OCI-LY7 (cell line): ENCODE measurements around the gene UPK3BL1. TPM values are rescaled to one million over a fixed set of nuclear protein-coding genes. Genes with fewer than 3 reads are reported as not detected.
"Not testable (repeated sequence)": the region's sequence is repeated elsewhere in the genome, so short reads cannot be mapped to it uniquely, and the experiment has no call there.

Experiments used
- BruUV-seq: library from RNA; stranded (reverse); fragments of 400-500 nt; replicated peaks from 2 replicates; lab custom pipeline; 2021; lab: Mats Ljungman, UMichigan
- CTCF ChIA-PET: fragments of 300-600 bp; sonication (Branson Sonifier 250); formaldehyde crosslinking; loops from one replicate; lab custom pipeline; 2022; ENCODE audit warnings: antibody characterized with exemption; ENCODE audit not compliant: unreplicated experiment; lab: Charles Lee
- POLR2A ChIA-PET: fragments of 300-600 bp; sonication (Branson Sonifier 250); formaldehyde crosslinking; loops from one replicate; lab custom pipeline; 2022; ENCODE audit warnings: antibody characterized with exemption; lab: Charles Lee
- DNase-seq: peaks from one replicate; pipeline ENCODE4 v3.0.0-alpha.2; 2015; ENCODE audit warnings: low spot score
- H2AFZ ChIP-seq: fragments of 200-600 bp; sonication (generic), shearing (Covaris generic); 2 replicates; pipeline ENCODE4 v1.6.1; 2014; ENCODE audit warnings: mild to moderate bottlenecking, antibody characterized with exemption, low read length, moderate library complexity
- H3K27ac ChIP-seq: fragments of 200-600 bp; sonication (generic); 2 replicates; pipeline ENCODE4 v1.5.1; 2014; ENCODE audit warnings: mixed run types, low read depth, mild to moderate bottlenecking, moderate library complexity, low read length, inconsistent platforms; ENCODE audit not compliant: poor library complexity, severe bottlenecking
- H3K36me3 ChIP-seq: fragments of 200-600 bp; sonication (generic); 2 replicates; pipeline ENCODE4 v1.6.1; 2014; ENCODE audit warnings: mild to moderate bottlenecking, antibody characterized with exemption, low read length, moderate library complexity, mixed read lengths; ENCODE audit not compliant: insufficient read depth
- H3K4me1 ChIP-seq: fragments of 200-600 bp; sonication (generic); 2 replicates; pipeline ENCODE4 v1.5.1; 2014; ENCODE audit warnings: mild to moderate bottlenecking, low read length; ENCODE audit not compliant: insufficient read depth, poor library complexity, severe bottlenecking
- H3K4me2 ChIP-seq: fragments of 200-600 bp; sonication (generic); 2 replicates; pipeline ENCODE4 v1.6.1; 2014; ENCODE audit warnings: mild to moderate bottlenecking, low read length
- H3K4me3 ChIP-seq: fragments of 200-600 bp; sonication (generic); 2 replicates; pipeline ENCODE4 v1.5.1; 2014; ENCODE audit warnings: mild to moderate bottlenecking, low read depth, low read length; ENCODE audit not compliant: poor library complexity, severe bottlenecking
- H3K79me2 ChIP-seq: fragments of 200-600 bp; sonication (generic); 2 replicates; pipeline ENCODE4 v1.6.1; 2016; ENCODE audit warnings: low read depth, mild to moderate bottlenecking, low read length, moderate library complexity, mixed read lengths; ENCODE audit not compliant: insufficient read depth
- H3K9me2 ChIP-seq: fragments of 200-600 bp; sonication (generic); 2 replicates; pipeline ENCODE4 v1.6.1; 2016; ENCODE audit warnings: mild to moderate bottlenecking, low read length, mixed read lengths; ENCODE audit not compliant: insufficient read depth
- H3K9me3 ChIP-seq: fragments of 200-600 bp; sonication (generic); 2 replicates; pipeline ENCODE4 v1.6.1; 2014; ENCODE audit warnings: mild to moderate bottlenecking, mixed run types, low read length, mixed read lengths
- H4K20me1 ChIP-seq: fragments of 200-600 bp; sonication (generic); 2 replicates; pipeline ENCODE4 v1.6.1; 2014; ENCODE audit warnings: mild to moderate bottlenecking, antibody characterized with exemption, low read length, moderate library complexity, mixed read lengths; ENCODE audit not compliant: insufficient read depth
- intact Hi-C: fragments of 100-400 bp; cut with micrococcal nuclease; formaldehyde crosslinking; loops from one replicate; pipeline ENCODE4 v1.10.0; 2022; ENCODE audit not compliant: unreplicated experiment
- total RNA-seq, 2 experiments: library from RNA; depleted of rRNA in 1 of 2; stranded (reverse); fragments of >200 nt in 1 of 2; shearing (Covaris generic) in 1 of 2; gene quantifications; 2 replicates each; pipeline ENCODE4 v1.2.3, GENCODE V29; 2014 to 2022

Gene UPK3BL1
- total RNA-seq, 2 experiments from 2014 or later, result 22.6 to 26.6 TPM

DNA sequence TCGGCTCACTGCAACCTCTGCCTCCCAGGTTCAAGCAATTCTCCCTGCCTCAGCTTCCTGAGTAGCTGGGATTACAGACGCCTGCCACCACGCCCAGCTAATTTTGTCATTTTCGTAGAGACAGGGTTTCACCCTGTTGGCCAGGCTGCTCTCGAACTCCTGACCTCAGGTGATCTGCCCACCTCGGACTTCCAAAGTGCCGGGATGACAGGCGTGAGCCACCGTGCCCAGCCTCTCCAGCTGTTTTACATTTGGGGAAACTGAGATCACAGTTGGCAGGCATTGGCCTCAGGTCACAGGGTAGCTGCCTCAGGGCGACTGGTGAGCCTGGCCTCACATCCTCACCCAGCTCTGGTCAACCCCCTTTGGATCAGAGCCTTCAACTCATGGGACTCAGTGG, 32.9 kb downstream of the UPK3BL1 start:
- CTCF ChIA-PET, H4K20me1 ChIP-seq, H3K36me3 ChIP-seq, H3K27ac ChIP-seq, H3K9me2 ChIP-seq, intact Hi-C loops, POLR2A ChIA-PET, H3K79me2 ChIP-seq, H2AFZ ChIP-seq, H3K4me3 ChIP-seq, H3K4me2 ChIP-seq, H3K4me1 ChIP-seq, H3K9me3 ChIP-seq, BruUV-seq, DNase-seq: not testable (repeated sequence)

GRCh38 chr7:102606848-102607247, 35.7 kb downstream of the UPK3BL1 start:
- H2AFZ ChIP-seq, intact Hi-C loops, CTCF ChIA-PET: not testable (repeated sequence)

DNA sequence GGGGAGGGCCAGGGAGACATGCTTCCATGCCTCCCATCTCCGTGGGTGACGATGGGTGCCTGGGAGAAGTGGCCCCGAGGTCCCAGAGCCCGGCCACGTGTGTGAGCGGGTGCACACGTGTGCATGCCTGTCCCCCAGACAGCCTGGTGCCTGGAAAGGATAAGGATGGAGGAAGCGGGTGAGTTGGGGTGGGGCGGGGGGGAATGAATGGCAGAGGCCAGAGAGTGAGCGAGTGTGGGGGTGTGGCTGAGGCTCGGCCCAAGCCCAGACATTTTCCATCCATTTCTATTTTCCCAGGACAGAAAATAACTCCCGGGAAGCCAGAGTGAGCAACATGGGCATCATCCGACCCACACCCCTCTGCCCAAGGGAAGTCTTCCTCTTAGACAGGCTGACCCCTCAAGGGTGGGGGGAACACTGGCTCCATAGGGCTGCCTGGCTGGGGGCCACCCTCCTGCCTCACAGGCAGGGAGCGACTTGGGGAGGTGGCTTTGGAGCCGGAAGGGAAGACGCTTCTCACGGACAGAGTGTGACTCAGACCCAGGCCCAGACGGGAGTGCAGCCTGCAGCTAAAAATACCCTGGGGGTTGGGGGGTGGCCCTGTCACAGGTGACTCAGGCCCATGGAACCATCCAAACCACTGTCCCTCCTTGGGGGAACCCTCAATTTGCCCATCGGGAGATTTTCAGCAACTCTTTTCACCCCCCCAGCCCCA, 38.0 kb downstream of the UPK3BL1 start:
- CTCF ChIA-PET, H3K4me1 ChIP-seq, H3K79me2 ChIP-seq, BruUV-seq, intact Hi-C loops, DNase-seq, H3K4me3 ChIP-seq, H3K27ac ChIP-seq, POLR2A ChIA-PET, H3K9me2 ChIP-seq, H3K36me3 ChIP-seq, H3K4me2 ChIP-seq, H2AFZ ChIP-seq, H4K20me1 ChIP-seq, H3K9me3 ChIP-seq: not testable (repeated sequence)

More at GRCh38 chr7:102606848-102607247, 35.7 kb downstream of the UPK3BL1 start:
- H3K27ac ChIP-seq, DNase-seq, H3K36me3 ChIP-seq, H3K9me3 ChIP-seq, BruUV-seq, H3K4me2 ChIP-seq, H3K79me2 ChIP-seq, H3K9me2 ChIP-seq, H3K4me3 ChIP-seq, POLR2A ChIA-PET, H4K20me1 ChIP-seq, H3K4me1 ChIP-seq: not testable (repeated sequence)

- H3K4me3 ChIP-seq, H3K9me2 ChIP-seq, intact Hi-C loops, H2AFZ ChIP-seq, H4K20me1 ChIP-seq, H3K4me2 ChIP-seq, BruUV-seq, H3K9me3 ChIP-seq, H3K36me3 ChIP-seq, CTCF ChIA-PET, H3K79me2 ChIP-seq, H3K4me1 ChIP-seq, DNase-seq, H3K27ac ChIP-seq, POLR2A ChIA-PET: not testable (repeated sequence)
Measured at GRCh38 chr7:102602317-102602716, 40.3 kb downstream of the UPK3BL1 start.

DNA sequence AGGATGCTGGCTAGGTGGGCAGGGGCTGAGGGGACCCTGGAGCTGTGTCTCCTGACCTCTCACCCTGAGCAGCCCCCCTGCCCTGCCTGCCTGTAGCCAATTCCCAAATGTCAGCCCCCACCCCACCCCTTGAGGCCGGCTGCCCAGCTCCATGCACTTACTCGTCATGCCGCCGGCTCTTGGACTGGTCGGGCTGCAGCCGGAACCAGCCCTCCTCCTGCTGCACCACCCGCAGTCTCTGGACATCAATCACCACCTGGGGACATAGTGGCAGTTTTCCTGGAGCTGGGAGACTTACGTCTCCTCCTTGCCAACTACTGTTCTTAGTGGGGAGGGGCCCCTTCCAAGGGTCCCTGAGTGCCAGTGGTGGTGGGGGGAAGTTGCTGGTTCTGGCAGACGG, 42.9 kb downstream of the UPK3BL1 start:
- H2AFZ ChIP-seq, H3K4me2 ChIP-seq, H3K36me3 ChIP-seq, H3K4me1 ChIP-seq, H4K20me1 ChIP-seq, BruUV-seq, H3K9me2 ChIP-seq, H3K9me3 ChIP-seq, H3K4me3 ChIP-seq, H3K27ac ChIP-seq, H3K79me2 ChIP-seq, POLR2A ChIA-PET, CTCF ChIA-PET, intact Hi-C loops, DNase-seq: not testable (repeated sequence)

DNA sequence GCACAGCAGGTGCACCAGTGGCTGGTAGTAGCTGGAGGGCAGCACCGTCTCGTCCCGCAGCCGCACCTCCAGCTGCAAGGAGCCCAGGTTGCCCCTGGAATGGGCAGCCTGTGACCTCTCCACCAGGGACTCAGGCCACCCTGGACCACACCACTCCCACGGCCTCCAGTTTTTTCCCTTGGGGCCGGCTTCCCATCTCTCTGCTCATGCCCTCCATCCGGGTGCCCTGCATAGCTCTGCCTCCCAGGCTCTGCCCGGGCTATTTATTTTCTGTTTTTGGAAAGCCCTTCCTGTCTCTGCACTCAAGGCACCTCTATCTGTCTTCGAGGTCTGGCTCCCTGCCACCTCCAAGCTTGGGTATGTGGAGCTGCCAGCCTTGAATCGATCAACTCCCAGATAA, 46.6 kb downstream of the UPK3BL1 start:
- H3K9me3 ChIP-seq, CTCF ChIA-PET, BruUV-seq, H3K27ac ChIP-seq, intact Hi-C loops, H3K9me2 ChIP-seq, H3K4me3 ChIP-seq, H3K4me2 ChIP-seq, DNase-seq, POLR2A ChIA-PET, H3K4me1 ChIP-seq, H3K79me2 ChIP-seq, H2AFZ ChIP-seq, H4K20me1 ChIP-seq, H3K36me3 ChIP-seq: not testable (repeated sequence)
